Fibroblast of lung (primary cell): ENCODE measurements around the gene MAN1A2. TPM values are rescaled to one million over a fixed set of nuclear protein-coding genes. Genes with fewer than 3 reads are reported as not detected.

ENCODE experiments used
- DNase-seq, 2 donors: peaks; one replicate each; pipeline versions ENCODE4 v3.0.0 to v3.0.0-alpha.2; 2010; ENCODE audit warnings: low read depth in 2 of 2
- H2AFZ ChIP-seq: 2 replicates; pipeline ENCODE4 v1.5.1; 2012; ENCODE audit warnings: low read length, control low read depth, inconsistent platforms
- H3K27ac ChIP-seq: 2 replicates; pipeline ENCODE4 v1.5.1; 2011; ENCODE audit warnings: low read length, control low read depth; ENCODE audit not compliant: insufficient read depth
- H3K27me3 ChIP-seq: 2 replicates; pipeline ENCODE4 v1.5.1; 2011; ENCODE audit warnings: mild to moderate bottlenecking, low read length; ENCODE audit not compliant: control insufficient read depth, insufficient read depth
- H3K36me3 ChIP-seq: 2 replicates; pipeline ENCODE4 v1.5.1; 2011; ENCODE audit warnings: low read length; ENCODE audit not compliant: control insufficient read depth, insufficient read depth
- H3K4me1 ChIP-seq: 2 replicates; pipeline ENCODE4 v1.5.1; 2011; ENCODE audit warnings: low read length; ENCODE audit not compliant: control insufficient read depth, insufficient read depth; ENCODE audit errors: extremely low read depth
- H3K4me2 ChIP-seq: 2 replicates; pipeline ENCODE4 v1.5.1; 2011; ENCODE audit warnings: low read length, control low read depth; ENCODE audit not compliant: insufficient read depth; ENCODE audit errors: extremely low read depth
- H3K4me3 ChIP-seq, 4 experiments: fragments of 200-600 bp in 1 of 4; sonication (generic) in 1 of 4; replicated peaks in 1 of 4; 2 replicates each; pipeline ENCODE4 v1.5.1; 2011 to 2016; ENCODE audit warnings: low read length in 4 of 4, low read depth in 3 of 4, mild to moderate bottlenecking in 3 of 4, control low read depth in 2 of 4, inconsistent platforms in 1 of 4, mixed read lengths in 1 of 4; ENCODE audit not compliant: insufficient read depth in 1 of 4; ENCODE audit errors: control extremely low read depth in 1 of 4
- H3K79me2 ChIP-seq: 2 replicates; pipeline ENCODE4 v1.5.1; 2012; ENCODE audit warnings: mild to moderate bottlenecking, low read length, inconsistent platforms; ENCODE audit not compliant: control insufficient read depth, insufficient read depth
- H3K9ac ChIP-seq: 2 replicates; pipeline ENCODE4 v1.5.1; 2011; ENCODE audit warnings: mild to moderate bottlenecking, low read length, control low read depth; ENCODE audit not compliant: insufficient read depth
- H3K9me3 ChIP-seq: 2 replicates; pipeline ENCODE4 v1.5.1; 2012; ENCODE audit warnings: low read depth, low read length; ENCODE audit not compliant: control insufficient read depth, insufficient read depth
- H4K20me1 ChIP-seq: 2 replicates; pipeline ENCODE4 v1.5.1; 2011; ENCODE audit warnings: low read length; ENCODE audit not compliant: control insufficient read depth, insufficient read depth; ENCODE audit errors: extremely low read depth
- CTCF ChIP-seq, 2 donors: IDR thresholded peaks in 1 of 2; conservative IDR thresholded peaks in 1 of 2; 1 replicate in 1 of 2; 2 replicates in 1 of 2; pipeline ENCODE4 v1.5.1; 2011 to 2012; ENCODE audit warnings: low read length in 2 of 2, control low read depth in 1 of 2, inconsistent platforms in 1 of 2, low read depth in 1 of 2, mild to moderate bottlenecking in 1 of 2
- EZH2 ChIP-seq: IDR thresholded peaks from 2 replicates; pipeline ENCODE4 v1.5.1; 2012; ENCODE audit warnings: low read length, control low read depth, mild to moderate bottlenecking; ENCODE audit errors: missing control alignments
- polyA plus RNA-seq, 2 donors: library from polyadenylated mRNA; depleted of rRNA in 1 of 2; stranded (reverse) in 1 of 2; unstranded in 1 of 2; fragments of >200 nt; gene quantifications; 2 replicates each; pipeline ENCODE4 v1.2.1, GENCODE V29; 2011 to 2012; ENCODE audit warnings: missing spikeins in 1 of 2
- total RNA-seq: library from RNA; depleted of rRNA; stranded (reverse); fragments of >200 nt; gene quantifications from 2 replicates; pipeline ENCODE4 v1.2.1, GENCODE V29; 2014

MAN1A2 gene
- total and polyA plus RNA-seq, 2 donors (not counting 1 experiment from before 2014, with no cell fraction given), result 41.9 to 43.6 TPM

DNA sequence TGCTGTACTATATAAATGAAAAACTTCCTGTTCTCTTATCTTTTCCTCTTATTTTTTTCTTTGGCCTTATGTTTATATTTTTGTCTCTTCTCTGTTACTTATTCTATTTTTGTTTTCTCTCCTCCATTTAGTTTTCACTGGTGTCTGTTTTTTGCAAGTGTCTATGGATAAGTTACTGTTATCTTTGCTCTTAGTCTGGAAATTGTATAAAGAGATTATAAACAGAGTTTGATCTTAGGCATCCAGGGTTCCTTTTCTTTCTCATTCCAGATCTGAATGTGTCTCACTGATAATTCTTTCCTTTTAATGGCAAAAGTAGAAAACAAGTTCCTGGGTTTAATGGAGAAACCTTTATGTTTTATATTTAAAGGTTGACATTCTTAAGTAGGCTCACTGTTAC is 34.5 kb downstream of the MAN1A2 start:
- Histone ChIP-seq H3K27ac (no peak overlapping the region), H3K4me1 (no peaks in the 10 kb centered on the region), H2AFZ (no peak overlapping the region), H3K27me3 (no peaks in the 10 kb centered on the region), H3K4me3 (no peak overlapping the region), H3K36me3 (no peaks in the 10 kb centered on the region), H3K4me2 (no peak overlapping the region), H3K9me3 (no peaks in the 10 kb centered on the region), H3K9ac (no peak overlapping the region), H3K79me2 (no peaks in the 10 kb centered on the region), H4K20me1 (no peaks in the 10 kb centered on the region)
- no peak for DNase-seq
- TF ChIP-seq EZH2 (no peak), CTCF (conservative IDR thresholded peaks at IDR 0.05 in 1 of 2, IDR thresholded peaks at IDR 0.05 in 1 of 2; ENCODE audit: low read depth in 1 of 2, low read length in 2 of 2) (no peak)

DNA sequence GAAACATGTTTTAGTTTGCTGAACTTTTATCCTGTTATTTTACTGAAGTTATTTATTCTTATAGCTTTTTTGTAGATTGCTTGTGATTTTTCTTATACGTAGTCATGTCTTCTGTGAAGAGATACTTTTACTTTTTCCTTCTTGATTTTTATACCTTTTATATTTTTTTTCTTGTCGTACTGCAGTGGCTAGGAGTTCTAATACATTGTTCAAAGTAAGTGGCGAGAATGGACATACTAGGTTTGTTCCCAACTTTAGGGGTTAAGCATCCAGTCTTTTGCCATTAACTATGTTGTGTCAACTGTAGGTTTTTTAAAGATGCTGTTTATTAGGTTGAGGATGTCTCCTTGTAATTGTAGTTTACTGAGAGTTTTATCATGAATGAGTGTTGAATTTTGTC is 36.3 kb downstream of the MAN1A2 start:
- Histone ChIP-seq H3K9me3 (no peaks in the 10 kb centered on the region), H3K4me2 (no peak overlapping the region), H3K4me1 (no peaks in the 10 kb centered on the region), H3K4me3 (no peak overlapping the region), H2AFZ (no peak overlapping the region), H3K79me2 (no peaks in the 10 kb centered on the region), H3K27ac (no peak overlapping the region), H3K36me3 (no peaks in the 10 kb centered on the region), H3K27me3 (no peaks in the 10 kb centered on the region), H4K20me1 (no peaks in the 10 kb centered on the region), H3K9ac (no peak overlapping the region)
- TF ChIP-seq EZH2 (no peak), CTCF (conservative IDR thresholded peaks at IDR 0.05 in 1 of 2, IDR thresholded peaks at IDR 0.05 in 1 of 2; ENCODE audit: low read depth in 1 of 2, low read length in 2 of 2) (no peak)
- no peak for DNase-seq

- Histone ChIP-seq H3K4me1 (no peaks in the 10 kb centered on the region), H3K36me3 (no peaks in the 10 kb centered on the region), H3K27ac (no peak overlapping the region), H3K4me2 (no peak overlapping the region), H3K4me3 (no peak overlapping the region), H3K27me3 (no peaks in the 10 kb centered on the region), H3K9ac (no peak overlapping the region), H2AFZ (no peak overlapping the region), H3K9me3 (no peaks in the 10 kb centered on the region), H3K79me2 (no peaks in the 10 kb centered on the region), H4K20me1 (no peaks in the 10 kb centered on the region)
- TF ChIP-seq EZH2, result no peak
- TF ChIP-seq CTCF (conservative IDR thresholded peaks at IDR 0.05 in 1 of 2, IDR thresholded peaks at IDR 0.05 in 1 of 2; ENCODE audit: low read depth in 1 of 2, low read length in 2 of 2), result no peak
- DNase-seq, result no peak
Observed at GRCh38 chr1:117405042-117405441, 37.8 kb downstream of the MAN1A2 start.
